Karpas-422 (cell line): ENCODE measurements around the gene UNC45A. TPM values are rescaled to one million over a fixed set of nuclear protein-coding genes. Genes with fewer than 3 reads are reported as not detected.

ENCODE experiments used
- DNase-seq: peaks from one replicate; pipeline ENCODE4 v3.0.0-alpha.2; 2015
- H2AFZ ChIP-seq: fragments of 200-600 bp; sonication (generic); 2 replicates; pipeline ENCODE4 v1.6.1; 2014; ENCODE audit warnings: antibody characterized with exemption, low read length, mixed read lengths
- H3K27ac ChIP-seq: fragments of 200-600 bp; sonication (generic); 2 replicates; pipeline ENCODE4 v1.5.1; 2014; ENCODE audit warnings: mild to moderate bottlenecking, low read length, moderate library complexity
- H3K27me3 ChIP-seq: fragments of 200-600 bp; sonication (generic); 2 replicates; pipeline ENCODE4 v1.6.1; 2014; ENCODE audit warnings: low read length, mixed read lengths
- H3K36me3 ChIP-seq: fragments of 200-600 bp; sonication (generic); 2 replicates; pipeline ENCODE4 v1.6.1; 2014; ENCODE audit warnings: low read length, mixed read lengths; ENCODE audit not compliant: insufficient read depth
- H3K4me1 ChIP-seq: fragments of 200-600 bp; sonication (generic); 2 replicates; pipeline ENCODE4 v1.6.1; 2014; ENCODE audit warnings: mild to moderate bottlenecking, low read length, mixed read lengths
- H3K4me2 ChIP-seq: fragments of 200-600 bp; sonication (generic); 2 replicates; pipeline ENCODE4 v1.6.1; 2014; ENCODE audit warnings: low read length, low read depth, mild to moderate bottlenecking; ENCODE audit not compliant: poor library complexity, severe bottlenecking
- H3K4me3 ChIP-seq: fragments of 200-600 bp; sonication (generic); 2 replicates; pipeline ENCODE4 v1.5.1; 2014; ENCODE audit warnings: mild to moderate bottlenecking, antibody characterized with exemption, low read length, mixed read lengths
- H3K79me2 ChIP-seq: fragments of 200-600 bp; sonication (generic); 2 replicates; pipeline ENCODE4 v1.6.1; 2014; ENCODE audit warnings: mild to moderate bottlenecking, low read length, mixed read lengths
- H3K9ac ChIP-seq: fragments of 200-600 bp; sonication (generic); 2 replicates; pipeline ENCODE4 v1.6.0; 2014; ENCODE audit warnings: low read length
- H3K9me2 ChIP-seq: fragments of 200-600 bp; sonication (generic), shearing (Covaris generic); replicated peaks from 2 replicates; pipeline ENCODE4 v1.6.0; 2014; ENCODE audit warnings: mild to moderate bottlenecking, low read length, moderate library complexity; ENCODE audit not compliant: insufficient read depth
- H3K9me3 ChIP-seq: fragments of 300-700, 200-600 bp; sonication (generic); 2 replicates; pipeline ENCODE4 v1.6.1; 2014; ENCODE audit warnings: low read length, mixed read lengths
- H4K20me1 ChIP-seq: fragments of 200-600 bp; sonication (generic); 2 replicates; pipeline ENCODE4 v1.6.1; 2014; ENCODE audit warnings: mild to moderate bottlenecking, antibody characterized with exemption, low read length, low read depth; ENCODE audit not compliant: insufficient read depth
- total RNA-seq: library from RNA; depleted of rRNA; stranded (reverse); fragments of >200 nt; shearing (Covaris generic); gene quantifications from 2 replicates; pipeline ENCODE4 v1.2.3, GENCODE V29; 2014; ENCODE audit warnings: low replicate concordance; rRNA removed

Gene UNC45A
- 25.1 and 58.0 TPM in 2 replicates for total RNA-seq

- Histone ChIP-seq H3K4me2 (peak within 1 kb of the TSS; percentile 93), H3K27me3 (no peaks in the 10 kb centered on the region), H3K9me2 (no peaks in the 10 kb centered on the region), H3K9me3 (no peaks in the 10 kb centered on the region), H3K9ac (peak within 1 kb of the TSS; percentile 98), H3K4me1 (peaks cover 51% of the 10 kb centered on the region), H2AFZ (peak within 1 kb of the TSS; percentile 92), H4K20me1 (no peaks in the 10 kb centered on the region), H3K79me2 (peaks cover 26% of the 10 kb centered on the region), H3K27ac (peak within 1 kb of the TSS; percentile 55; the same call in 1 of the 2 replicates), H3K36me3 (peaks cover 11% of the 10 kb centered on the region), H3K4me3 (peak within 1 kb of the TSS; percentile 94)
- peak; percentile 98 for DNase-seq
These were observed at the start of gene UNC45A for GRCh38 chr15:90934949-90935751. Gene UNC45A, plus strand, starts transcription at chr15:90935285. Its CDS starts 40 bp downstream, at chr15:90935325.

- no peak overlapping the region for H2AFZ ChIP-seq
- no peaks in the 10 kb centered on the region for H3K9me2 ChIP-seq
- no peaks in the 10 kb centered on the region for H3K36me3 ChIP-seq
- H3K4me1 ChIP-seq, result peaks cover 60% of the 10 kb centered on the region
- no peaks in the 10 kb centered on the region for H3K27me3 ChIP-seq
- no peaks in the 10 kb centered on the region for H3K9me3 ChIP-seq
- H3K27ac ChIP-seq, result peak overlapping the region; percentile 83
- peak overlapping the region; percentile 63 for H3K4me2 ChIP-seq
- H3K9ac ChIP-seq, result peak overlapping the region; percentile 73
- H3K4me3 ChIP-seq, result peak overlapping the region; percentile 66
- peaks cover 4% of the 10 kb centered on the region; the same call in 1 of the 2 replicates for H3K79me2 ChIP-seq
- peak; percentile 92 for DNase-seq
- H4K20me1 ChIP-seq, result no peaks in the 10 kb centered on the region
These were observed 49.4 kb upstream of the UNC45A start for GRCh38 chr15:90885432-90886290.

GRCh38 chr15:90886291-90886614 is 48.8 kb upstream of the UNC45A start:
- no peaks in the 10 kb centered on the region for H3K9me2 ChIP-seq
- no peaks in the 10 kb centered on the region for H3K27me3 ChIP-seq
- no peak overlapping the region for H3K4me2 ChIP-seq
- H3K4me1 ChIP-seq, result peaks cover 60% of the 10 kb centered on the region
- no peak overlapping the region for H3K4me3 ChIP-seq
- 0 out of 2 replicates have a peak overlapping the region, but pooled peaks have one; percentile 1 for H3K9ac ChIP-seq
- no peaks in the 10 kb centered on the region for H3K36me3 ChIP-seq
- no peak overlapping the region for H2AFZ ChIP-seq
- no peak for DNase-seq
- peaks cover 4% of the 10 kb centered on the region; the same call in 1 of the 2 replicates for H3K79me2 ChIP-seq
- no peaks in the 10 kb centered on the region for H3K9me3 ChIP-seq
- H3K27ac ChIP-seq, result 0 out of 2 replicates have a peak overlapping the region, but pooled peaks have one; percentile 12
- H4K20me1 ChIP-seq, result no peaks in the 10 kb centered on the region

GRCh38 chr15:90887037-90887481 is 48.0 kb upstream of the UNC45A start:
- H2AFZ ChIP-seq, result no peak overlapping the region
- H3K9me2 ChIP-seq, result no peaks in the 10 kb centered on the region
- H3K79me2 ChIP-seq, result peaks cover 4% of the 10 kb centered on the region; the same call in 1 of the 2 replicates
- no peak overlapping the region for H3K4me3 ChIP-seq
- DNase-seq, result no peak
- no peak overlapping the region for H3K4me2 ChIP-seq
- H4K20me1 ChIP-seq, result no peaks in the 10 kb centered on the region
- no peaks in the 10 kb centered on the region for H3K9me3 ChIP-seq
- no peak overlapping the region for H3K9ac ChIP-seq
- H3K27me3 ChIP-seq, result no peaks in the 10 kb centered on the region
- H3K4me1 ChIP-seq, result peaks cover 56% of the 10 kb centered on the region
- no peak overlapping the region for H3K27ac ChIP-seq
- H3K36me3 ChIP-seq, result no peaks in the 10 kb centered on the region

- H3K9me2 ChIP-seq, result no peaks in the 10 kb centered on the region
- H3K79me2 ChIP-seq, result peaks cover 4% of the 10 kb centered on the region; the same call in 1 of the 2 replicates
- no peaks in the 10 kb centered on the region for H3K36me3 ChIP-seq
- H3K27ac ChIP-seq, result no peak overlapping the region
- no peak for DNase-seq
- no peak overlapping the region for H3K9ac ChIP-seq
- H3K9me3 ChIP-seq, result no peaks in the 10 kb centered on the region
- no peaks in the 10 kb centered on the region for H4K20me1 ChIP-seq
- no peak overlapping the region for H3K4me3 ChIP-seq
- H3K27me3 ChIP-seq, result no peaks in the 10 kb centered on the region
- peaks cover 33% of the 10 kb centered on the region for H3K4me1 ChIP-seq
- no peak overlapping the region for H3K4me2 ChIP-seq
- no peak overlapping the region for H2AFZ ChIP-seq
These were observed 45.8 kb upstream of the UNC45A start for GRCh38 chr15:90889313-90889730.

GRCh38 chr15:90889736-90890456 is 45.2 kb upstream of the UNC45A start:
- no peak overlapping the region for H3K4me2 ChIP-seq
- DNase-seq, result no peak
- H3K9ac ChIP-seq, result no peak overlapping the region
- H3K9me2 ChIP-seq, result no peaks in the 10 kb centered on the region
- H3K27me3 ChIP-seq, result no peaks in the 10 kb centered on the region
- H3K36me3 ChIP-seq, result no peaks in the 10 kb centered on the region
- H2AFZ ChIP-seq, result no peak overlapping the region
- no peak overlapping the region for H3K27ac ChIP-seq
- no peaks in the 10 kb centered on the region for H3K9me3 ChIP-seq
- no peak overlapping the region for H3K4me3 ChIP-seq
- peaks cover 27% of the 10 kb centered on the region for H3K4me1 ChIP-seq
- no peaks in the 10 kb centered on the region for H4K20me1 ChIP-seq
- peaks cover 4% of the 10 kb centered on the region; the same call in 1 of the 2 replicates for H3K79me2 ChIP-seq

- Histone ChIP-seq H3K27ac (no peak overlapping the region), H3K9ac (no peak overlapping the region), H3K36me3 (no peaks in the 10 kb centered on the region; the same call in 1 of the 2 replicates), H4K20me1 (no peaks in the 10 kb centered on the region), H2AFZ (no peak overlapping the region), H3K27me3 (no peaks in the 10 kb centered on the region), H3K9me2 (no peaks in the 10 kb centered on the region), H3K9me3 (no peaks in the 10 kb centered on the region), H3K79me2 (peaks cover 4% of the 10 kb centered on the region; the same call in 1 of the 2 replicates), H3K4me2 (no peak overlapping the region), H3K4me3 (no peak overlapping the region), H3K4me1 (peaks cover 18% of the 10 kb centered on the region)
- no peak for DNase-seq
These were observed 44.2 kb upstream of the UNC45A start for GRCh38 chr15:90890839-90891238.
